Gastrocnemius medialis (tissue), 4 donors: ENCODE results near the gene FCRL4. TPM values are rescaled to one million over a fixed set of nuclear protein-coding genes. Genes with fewer than 3 reads are reported as not detected.
A peak's percentile ranks its signal among the peaks of the same experiment; 100 is the strongest.

Source experiments
- ATAC-seq, 2 donors: fragments of 150-250 bp; one replicate each; pipeline ENCODE4 v1.9.1; 2016
- DNase-seq, 2 donors: peaks; one replicate each; pipeline ENCODE4 v3.0.0-alpha.2; 2019
- H3K27ac ChIP-seq, 4 donors: fragments of 200-600 bp; sonication (generic); 1 replicate in 1 of 4; 2 replicates in 3 of 4; pipeline ENCODE4 v1.5.1; 2016 to 2018; ENCODE audit warnings: mild to moderate bottlenecking in 2 of 4, moderate library complexity in 1 of 4
- H3K27me3 ChIP-seq, 3 donors: fragments of 200-600 bp; sonication (generic) in 2 of 3; 1 replicate in 1 of 3; 2 replicates in 2 of 3; pipeline versions ENCODE4 v1.5.1 to v1.6.0; 2016 to 2019; ENCODE audit warnings: mild to moderate bottlenecking in 1 of 3, moderate library complexity in 1 of 3
- H3K36me3 ChIP-seq, 2 donors: fragments of 200-600 bp; sonication (generic) in 1 of 2; one replicate each; pipeline ENCODE4 v1.5.1; 2017 to 2018
- H3K4me1 ChIP-seq, 2 donors: fragments of 200-600 bp; sonication (generic) in 1 of 2; one replicate each; pipeline ENCODE4 v1.5.1; 2016 to 2017; ENCODE audit warnings: mild to moderate bottlenecking in 2 of 2
- H3K4me3 ChIP-seq, 4 donors: fragments of 200-600 bp; sonication (generic) in 3 of 4; 1 replicate in 1 of 4; 2 replicates in 3 of 4; pipeline ENCODE4 v1.5.1; 2016 to 2019; ENCODE audit warnings: mild to moderate bottlenecking in 2 of 4
- H3K9me3 ChIP-seq, 3 donors: fragments of 200-600 bp; sonication (generic) in 2 of 3; 1 replicate in 1 of 3; 2 replicates in 2 of 3; pipeline ENCODE4 v1.5.1; 2016 to 2019
- CTCF ChIP-seq, 5 experiments: fragments of 450-650 bp in 3 of 5; fragments of 200-600 bp in 2 of 5; sonication (generic) in 2 of 5; IDR thresholded peaks in 4 of 5; conservative IDR thresholded peaks in 1 of 5; 1 replicate in 4 of 5; 2 replicates in 1 of 5; pipeline ENCODE4 v1.5.1; 2016 to 2019; ENCODE audit warnings: antibody characterized with exemption in 5 of 5, mild to moderate bottlenecking in 3 of 5, moderate library complexity in 3 of 5
- POLR2A ChIP-seq, 2 donors: fragments of 450-650 bp; IDR thresholded peaks; one replicate each; pipeline ENCODE4 v1.6.1; 2017; ENCODE audit warnings: antibody characterized with exemption in 2 of 2, mild to moderate bottlenecking in 2 of 2, moderate library complexity in 2 of 2
- in situ Hi-C, 4 donors: fragments of 200-750 bp; cut with MboI; loops; one replicate each; pipeline versions ENCODE4 v1.15.0 to v1.8.0; 2017; ENCODE audit warnings: low sequenced_read_pairs in 4 of 4
- intact Hi-C: fragments of 100-400 bp; cut with DNase I; formaldehyde crosslinking; loops from one replicate; pipeline ENCODE4 v1.15.1; 2023; ENCODE audit warnings: low total_unique reads
- total RNA-seq, 4 donors: library from RNA; depleted of rRNA; stranded (reverse); fragments of >200 nt; gene quantifications; one replicate each; pipeline versions ENCODE4 v1.1.0 to v1.2.3, GENCODE V29; 2016

The FCRL4 gene
- total RNA-seq, 4 donors from 2014 or later, result not detected

GRCh38 chr1:157580828-157581210 is 17.1 kb downstream of the FCRL4 start:
- Histone ChIP-seq H3K27ac (no peak overlapping the region), H3K4me1 (no peaks in the 10 kb centered on the region), H3K36me3 (no peaks in the 10 kb centered on the region), H3K4me3 (no peak overlapping the region), H3K27me3 (no peaks in the 10 kb centered on the region), H3K9me3 (no peaks in the 10 kb centered on the region)
- in situ Hi-C loops, result loop anchor here in 1 of 4 donors (25.0 kb wide), 1 partner anchor 531 kb away; no protein-coding TSS in a partner anchor
- ATAC-seq (no peak), DNase-seq (no peak)
- TF ChIP-seq CTCF (IDR thresholded peaks at IDR 0.05 in 4 of 5, conservative IDR thresholded peaks at IDR 0.05 in 1 of 5), result no peak
- TF ChIP-seq POLR2A (IDR thresholded peaks at IDR 0.05), result no peak
- intact Hi-C loops, result no loop called here

- no peak overlapping the region for H3K4me3 ChIP-seq
- DNase-seq (no peak), ATAC-seq (no peak)
- no peaks in the 10 kb centered on the region for H3K36me3 ChIP-seq
- TF ChIP-seq CTCF (IDR thresholded peaks at IDR 0.05 in 4 of 5, conservative IDR thresholded peaks at IDR 0.05 in 1 of 5) (peak in 4 of 5 experiments; percentile 14 to 46 (median 20)), POLR2A (IDR thresholded peaks at IDR 0.05) (no peak)
- in situ Hi-C loops (loop anchor here in 1 of 4 donors (25.0 kb wide), 1 partner anchor 532 kb away; no protein-coding TSS in a partner anchor), intact Hi-C loops (no loop called here)
- no peak overlapping the region for H3K27ac ChIP-seq
- H3K4me1 ChIP-seq, result no peaks in the 10 kb centered on the region
- no peaks in the 10 kb centered on the region for H3K27me3 ChIP-seq
- no peaks in the 10 kb centered on the region for H3K9me3 ChIP-seq
Measured at GRCh38 chr1:157580179-157580827, 17.6 kb downstream of the FCRL4 start.

- H3K27ac ChIP-seq, result no peak overlapping the region
- ATAC-seq (no peak), DNase-seq (no peak)
- no peak overlapping the region for H3K4me3 ChIP-seq
- H3K36me3 ChIP-seq, result no peaks in the 10 kb centered on the region
- in situ Hi-C loops (loop anchor here in 1 of 4 donors (25.0 kb wide), 1 partner anchor 535 kb away; no protein-coding TSS in a partner anchor), intact Hi-C loops (no loop called here)
- H3K27me3 ChIP-seq, result no peaks in the 10 kb centered on the region
- no peaks in the 10 kb centered on the region for H3K9me3 ChIP-seq
- no peaks in the 10 kb centered on the region for H3K4me1 ChIP-seq
- TF ChIP-seq CTCF (IDR thresholded peaks at IDR 0.05 in 4 of 5, conservative IDR thresholded peaks at IDR 0.05 in 1 of 5) (no peak), POLR2A (IDR thresholded peaks at IDR 0.05) (no peak)
Measured at GRCh38 chr1:157577420-157577819, 20.5 kb downstream of the FCRL4 start.

- Histone ChIP-seq H3K36me3 (no peaks in the 10 kb centered on the region), H3K4me1 (no peaks in the 10 kb centered on the region), H3K9me3 (no peaks in the 10 kb centered on the region), H3K27ac (no peak overlapping the region), H3K27me3 (no peaks in the 10 kb centered on the region), H3K4me3 (no peak overlapping the region)
- in situ Hi-C loops (loop anchor here in 1 of 4 donors (25.0 kb wide), 1 partner anchor 537 kb away; no protein-coding TSS in a partner anchor), intact Hi-C loops (no loop called here)
- TF ChIP-seq POLR2A (IDR thresholded peaks at IDR 0.05), result no peak
- TF ChIP-seq CTCF (IDR thresholded peaks at IDR 0.05 in 4 of 5, conservative IDR thresholded peaks at IDR 0.05 in 1 of 5), result no peak
- no peak for ATAC-seq
- DNase-seq, result no peak
Measured at GRCh38 chr1:157575744-157576143, 22.1 kb downstream of the FCRL4 start.
